Neutrophil (primary cell): Measurements from ENCODE around the gene GMDS.

Experiments used
- H3K27ac ChIP-seq: fragments of 200-600 bp; sonication (generic); 2 replicates; pipeline ENCODE4 v1.5.1; 2016; ENCODE audit warnings: mild to moderate bottlenecking, moderate library complexity
- H3K27me3 ChIP-seq: fragments of 200-600 bp; sonication (generic); 2 replicates; pipeline ENCODE4 v1.6.0; 2016; ENCODE audit warnings: mild to moderate bottlenecking
- H3K36me3 ChIP-seq: fragments of 200-600 bp; sonication (generic); 2 replicates; pipeline ENCODE4 v1.5.1; 2017
- H3K4me1 ChIP-seq, 2 experiments: fragments of 200-600 bp in 1 of 2; sonication (generic) in 1 of 2; 1 replicate in 1 of 2; 2 replicates in 1 of 2; pipeline versions ENCODE4 v1.5.1 to v1.6.1; 2013 to 2016; ENCODE audit warnings: low read depth in 1 of 2, low read length in 1 of 2, mild to moderate bottlenecking in 1 of 2, moderate library complexity in 1 of 2; ENCODE audit not compliant: control insufficient read depth in 1 of 2, insufficient read depth in 1 of 2
- H3K4me3 ChIP-seq, 2 experiments: fragments of 200-600 bp in 1 of 2; sonication (generic) in 1 of 2; 1 replicate in 1 of 2; 2 replicates in 1 of 2; pipeline ENCODE4 v1.5.1; 2013 to 2016; ENCODE audit warnings: low read depth in 1 of 2, low read length in 1 of 2, mild to moderate bottlenecking in 1 of 2, moderate library complexity in 1 of 2
- H3K9me3 ChIP-seq: fragments of 200-600 bp; sonication (generic); 2 replicates; pipeline ENCODE4 v1.5.1; 2016
- CTCF ChIP-seq: fragments of 200-600 bp; sonication (generic); IDR thresholded peaks from 2 replicates; pipeline ENCODE4 v1.5.1; 2016; ENCODE audit warnings: antibody characterized with exemption

The GMDS gene

GRCh38 chr6:1765160-1765903 is 480.1 kb downstream of the GMDS start:
- H3K4me1 ChIP-seq = peaks cover 0 to 8% of the 10 kb centered on the region in 2 experiments
- H3K4me3 ChIP-seq = no peak overlapping the region
- H3K27me3 ChIP-seq = no peaks in the 10 kb centered on the region
- no peaks in the 10 kb centered on the region for H3K36me3 ChIP-seq
- no peaks in the 10 kb centered on the region for H3K9me3 ChIP-seq
- H3K27ac ChIP-seq = no peak overlapping the region
- TF ChIP-seq CTCF = no peak

GRCh38 chr6:1764397-1764987 is 480.9 kb downstream of the GMDS start:
- Histone ChIP-seq H3K27ac (no peak overlapping the region), H3K9me3 (no peaks in the 10 kb centered on the region), H3K36me3 (no peaks in the 10 kb centered on the region), H3K4me1 (peaks cover 0 to 8% of the 10 kb centered on the region in 2 experiments), H3K4me3 (no peak overlapping the region), H3K27me3 (no peaks in the 10 kb centered on the region)
- TF ChIP-seq CTCF = no peak

GRCh38 chr6:1763404-1763803 is 482.0 kb downstream of the GMDS start:
- no peak for TF ChIP-seq CTCF
- H3K27ac ChIP-seq = no peak overlapping the region
- H3K36me3 ChIP-seq = no peaks in the 10 kb centered on the region
- no peaks in the 10 kb centered on the region for H3K9me3 ChIP-seq
- no peaks in the 10 kb centered on the region for H3K27me3 ChIP-seq
- peaks cover 0 to 8% of the 10 kb centered on the region in 2 experiments for H3K4me1 ChIP-seq
- H3K4me3 ChIP-seq = no peak overlapping the region

GRCh38 chr6:1762203-1762602 is 483.2 kb downstream of the GMDS start:
- TF ChIP-seq CTCF = no peak
- Histone ChIP-seq H3K4me1 (peaks cover 0 to 8% of the 10 kb centered on the region in 2 experiments), H3K36me3 (no peaks in the 10 kb centered on the region), H3K4me3 (no peak overlapping the region), H3K9me3 (no peaks in the 10 kb centered on the region), H3K27ac (no peak overlapping the region), H3K27me3 (no peaks in the 10 kb centered on the region)

- Histone ChIP-seq H3K4me1 (peaks cover 0 to 8% of the 10 kb centered on the region in 2 experiments), H3K27ac (no peak overlapping the region)
- no peak for TF ChIP-seq CTCF
Observed at GRCh38 chr6:1761477-1761877, 483.9 kb downstream of the GMDS start.

More at GRCh38 chr6:1761477-1761877, 483.9 kb downstream of the GMDS start:
- Histone ChIP-seq H3K36me3 (no peaks in the 10 kb centered on the region), H3K9me3 (no peaks in the 10 kb centered on the region), H3K4me3 (no peak overlapping the region), H3K27me3 (no peaks in the 10 kb centered on the region)
